ENCODE measurements around the gene NFE2L1.

DNA sequence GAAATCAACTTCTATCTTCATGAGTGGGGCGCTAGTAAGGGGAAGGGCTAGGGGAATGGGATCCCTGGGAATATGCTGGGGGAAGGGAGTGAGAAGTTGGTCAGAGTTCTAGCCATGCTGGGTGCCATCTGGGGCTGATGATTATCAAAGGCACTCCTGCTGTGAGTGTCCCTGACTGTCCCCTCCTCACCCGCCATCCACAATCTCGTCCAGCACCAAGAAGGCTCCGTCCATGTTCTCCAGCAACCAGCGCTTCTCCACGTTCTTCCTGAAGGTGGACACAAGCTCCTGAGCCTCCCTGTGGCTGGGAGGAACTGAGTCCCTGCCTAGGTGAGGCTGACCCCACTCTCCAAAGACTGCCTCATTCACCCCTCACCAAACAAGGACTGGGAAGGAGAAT is 16.2 kb upstream of the NFE2L1 start:
- no peak for TF ChIP-seq POLR2A (IDR thresholded peaks at IDR 0.05; ENCODE audit: low read depth, low read length)
- TF ChIP-seq POLR2AphosphoS5 (IDR thresholded peaks at IDR 0.05; ENCODE audit: low read depth, low read length), result no peak
- no peak for TF ChIP-seq TAF1 (IDR thresholded peaks at IDR 0.05; ENCODE audit: borderline replicate concordance, low read depth, low read length)
